Measurements from ENCODE around the gene GAS2L2.
A peak's percentile ranks its signal among the peaks of the same experiment; 100 is the strongest.

Gene GAS2L2

GRCh38 chr17:35752945-35753764 lies at the start of gene GAS2L2:
Gene GAS2L2 (minus strand): TSS chr17:35753239. CDS start chr17:35752850, 389 bp downstream.
- Histone ChIP-seq H3K4me1 (ENCODE audit: low read length) (peaks cover 21% of the 10 kb centered on the region), H3K27ac (ENCODE audit: low read length) (no peak within 1 kb of the TSS), H3K27me3 (ENCODE audit: low read depth, low read length) (peaks cover 23% of the 10 kb centered on the region), H2AFZ (ENCODE audit: low read depth, low read length) (no peak within 1 kb of the TSS), H3K9ac (ENCODE audit: low read length) (no peak within 1 kb of the TSS), H3K4me2 (ENCODE audit: low read length) (no peak within 1 kb of the TSS), H3K9me3 (ENCODE audit: insufficient read depth, low read length) (no peaks in the 10 kb centered on the region), H4K20me1 (ENCODE audit: insufficient read depth, low read length) (no peaks in the 10 kb centered on the region), H3K36me3 (replicated peaks; ENCODE audit: low read depth, low read length) (no peaks in the 10 kb centered on the region), H3K79me2 (ENCODE audit: low read length) (no peaks in the 10 kb centered on the region), H3K4me3 (ENCODE audit: low read length) (no peak within 1 kb of the TSS)
- no peak for TF ChIP-seq CTCF (IDR thresholded peaks at IDR 0.05; ENCODE audit: low read depth, low read length)
- no peak for TF ChIP-seq EZH2phosphoT487 (IDR thresholded peaks at IDR 0.05; ENCODE audit: low read depth)

GRCh38 chr17:35801583-35802224 lies 48.7 kb upstream of the GAS2L2 start:
- H3K27ac ChIP-seq (ENCODE audit: low read length), result no peak overlapping the region
- no peak overlapping the region for H3K9ac ChIP-seq (ENCODE audit: low read length)
- H3K4me3 ChIP-seq (ENCODE audit: low read length), result no peak overlapping the region
- H3K79me2 ChIP-seq (ENCODE audit: low read length), result no peaks in the 10 kb centered on the region
- H3K4me2 ChIP-seq (ENCODE audit: low read length), result no peak overlapping the region
- H4K20me1 ChIP-seq (ENCODE audit: insufficient read depth, low read length), result no peaks in the 10 kb centered on the region
- peaks cover 10% of the 10 kb centered on the region for H3K4me1 ChIP-seq (ENCODE audit: low read length)
- H2AFZ ChIP-seq (ENCODE audit: low read depth, low read length), result peak overlapping the region; percentile 45; the same call in 1 of the 2 replicates
- H3K9me3 ChIP-seq (ENCODE audit: insufficient read depth, low read length), result no peaks in the 10 kb centered on the region
- H3K36me3 ChIP-seq (replicated peaks; ENCODE audit: low read depth, low read length), result no peaks in the 10 kb centered on the region
- no peak for TF ChIP-seq CTCF (IDR thresholded peaks at IDR 0.05; ENCODE audit: low read depth, low read length)
- TF ChIP-seq EZH2phosphoT487 (IDR thresholded peaks at IDR 0.05; ENCODE audit: low read depth), result no peak
- peaks cover 30% of the 10 kb centered on the region for H3K27me3 ChIP-seq (ENCODE audit: low read depth, low read length)

- Histone ChIP-seq H3K9ac (ENCODE audit: low read length) (no peak overlapping the region), H3K36me3 (replicated peaks; ENCODE audit: low read depth, low read length) (no peaks in the 10 kb centered on the region), H3K4me1 (ENCODE audit: low read length) (peaks cover 9% of the 10 kb centered on the region), H3K27me3 (ENCODE audit: low read depth, low read length) (peaks cover 39% of the 10 kb centered on the region), H4K20me1 (ENCODE audit: insufficient read depth, low read length) (no peaks in the 10 kb centered on the region), H3K9me3 (ENCODE audit: insufficient read depth, low read length) (no peaks in the 10 kb centered on the region), H2AFZ (ENCODE audit: low read depth, low read length) (no peak overlapping the region), H3K4me3 (ENCODE audit: low read length) (no peak overlapping the region), H3K27ac (ENCODE audit: low read length) (no peak overlapping the region), H3K4me2 (ENCODE audit: low read length) (no peak overlapping the region), H3K79me2 (ENCODE audit: low read length) (no peaks in the 10 kb centered on the region)
- TF ChIP-seq CTCF (IDR thresholded peaks at IDR 0.05; ENCODE audit: low read depth, low read length), result no peak
- TF ChIP-seq EZH2phosphoT487 (IDR thresholded peaks at IDR 0.05; ENCODE audit: low read depth), result no peak
Observed at GRCh38 chr17:35799942-35800341, 46.9 kb upstream of the GAS2L2 start.

- H3K79me2 ChIP-seq (ENCODE audit: low read length), result no peaks in the 10 kb centered on the region
- no peak overlapping the region for H3K27ac ChIP-seq (ENCODE audit: low read length)
- H3K9ac ChIP-seq (ENCODE audit: low read length), result no peak overlapping the region
- H4K20me1 ChIP-seq (ENCODE audit: insufficient read depth, low read length), result no peaks in the 10 kb centered on the region
- H3K4me1 ChIP-seq (ENCODE audit: low read length), result peaks cover 8% of the 10 kb centered on the region
- no peak overlapping the region for H2AFZ ChIP-seq (ENCODE audit: low read depth, low read length)
- TF ChIP-seq EZH2phosphoT487 (IDR thresholded peaks at IDR 0.05; ENCODE audit: low read depth), result no peak
- TF ChIP-seq CTCF (IDR thresholded peaks at IDR 0.05; ENCODE audit: low read depth, low read length), result no peak
- no peaks in the 10 kb centered on the region for H3K36me3 ChIP-seq (replicated peaks; ENCODE audit: low read depth, low read length)
- H3K4me2 ChIP-seq (ENCODE audit: low read length), result no peak overlapping the region
- H3K4me3 ChIP-seq (ENCODE audit: low read length), result no peak overlapping the region
- peaks cover 52% of the 10 kb centered on the region for H3K27me3 ChIP-seq (ENCODE audit: low read depth, low read length)
- H3K9me3 ChIP-seq (ENCODE audit: insufficient read depth, low read length), result no peaks in the 10 kb centered on the region
Observed at GRCh38 chr17:35797918-35798317, 44.9 kb upstream of the GAS2L2 start.
